Trophoblast cell (in vitro differentiated cells and primary cell): ENCODE measurements around the gene FLT3.

Experiments
- DNase-seq, 2 donors: peaks; one replicate each; pipeline ENCODE4 v3.0.0-alpha.2; 2016
- H2AFZ ChIP-seq: 2 replicates; pipeline ENCODE4 v1.6.1; 2013; ENCODE audit warnings: low read length, moderate library complexity, mild to moderate bottlenecking; ENCODE audit not compliant: insufficient read depth, poor library complexity
- H2AK5ac ChIP-seq: 2 replicates; pipeline ENCODE4 v1.6.1; 2013; ENCODE audit warnings: mild to moderate bottlenecking, low read length
- H2BK120ac ChIP-seq: 2 replicates; pipeline ENCODE4 v1.6.1; 2013; ENCODE audit warnings: low read length, mild to moderate bottlenecking, moderate library complexity; ENCODE audit not compliant: insufficient read depth, poor library complexity
- H2BK12ac ChIP-seq: 2 replicates; pipeline ENCODE4 v1.6.1; 2013; ENCODE audit warnings: mild to moderate bottlenecking, low read length, moderate library complexity
- H2BK5ac ChIP-seq: 2 replicates; pipeline ENCODE4 v1.6.1; 2013; ENCODE audit warnings: low read length, low read depth, moderate library complexity, mild to moderate bottlenecking; ENCODE audit not compliant: poor library complexity
- H3K14ac ChIP-seq: 2 replicates; pipeline ENCODE4 v1.6.1; 2013; ENCODE audit warnings: mild to moderate bottlenecking, low read length
- H3K18ac ChIP-seq: 2 replicates; pipeline ENCODE4 v1.6.1; 2013; ENCODE audit warnings: mild to moderate bottlenecking, low read length
- H3K23ac ChIP-seq: 2 replicates; pipeline ENCODE4 v1.6.1; 2013; ENCODE audit warnings: low read length
- H3K27ac ChIP-seq: 2 replicates; pipeline ENCODE4 v1.5.1; 2013; ENCODE audit warnings: low read depth, mild to moderate bottlenecking, inconsistent platforms, low read length, moderate library complexity
- H3K27me3 ChIP-seq: 2 replicates; pipeline ENCODE4 v1.6.1; 2013; ENCODE audit warnings: inconsistent platforms, mild to moderate bottlenecking, low read length, moderate library complexity; ENCODE audit not compliant: insufficient read depth
- H3K36me3 ChIP-seq, 2 experiments: 1 replicate in 1 of 2; 2 replicates in 1 of 2; pipeline ENCODE4 v1.6.1; 2013; ENCODE audit warnings: low read length in 2 of 2, mild to moderate bottlenecking in 2 of 2, moderate library complexity in 1 of 2; ENCODE audit not compliant: insufficient read depth in 2 of 2, control insufficient read depth in 1 of 2
- H3K4ac ChIP-seq: 2 replicates; pipeline ENCODE4 v1.6.1; 2013; ENCODE audit warnings: low read depth, mild to moderate bottlenecking, low read length, moderate library complexity
- H3K4me1 ChIP-seq, 2 experiments: 1 replicate in 1 of 2; 2 replicates in 1 of 2; pipeline ENCODE4 v1.6.1; 2013; ENCODE audit warnings: low read length in 2 of 2, mild to moderate bottlenecking in 2 of 2, moderate library complexity in 1 of 2; ENCODE audit not compliant: insufficient read depth in 2 of 2, control insufficient read depth in 1 of 2
- H3K4me2 ChIP-seq: 2 replicates; pipeline ENCODE4 v1.6.1; 2013; ENCODE audit warnings: inconsistent platforms, mild to moderate bottlenecking, low read length, moderate library complexity
- H3K4me3 ChIP-seq: 2 replicates; pipeline ENCODE4 v1.5.1; 2013; ENCODE audit warnings: mild to moderate bottlenecking, low read depth, low read length, inconsistent platforms
- H3K79me1 ChIP-seq: one replicate; pipeline ENCODE4 v1.6.1; 2013; ENCODE audit warnings: low read length
- H3K79me2 ChIP-seq: 2 replicates; pipeline ENCODE4 v1.6.1; 2013; ENCODE audit warnings: low read length, mild to moderate bottlenecking; ENCODE audit not compliant: control insufficient read depth, insufficient read depth, poor library complexity
- H3K9ac ChIP-seq: 2 replicates; pipeline ENCODE4 v1.6.1; 2013; ENCODE audit warnings: mild to moderate bottlenecking, low read length
- H3K9me3 ChIP-seq: 2 replicates; pipeline ENCODE4 v1.6.1; 2013; ENCODE audit warnings: low read depth, mild to moderate bottlenecking, control low read depth, inconsistent platforms, low read length; ENCODE audit not compliant: insufficient read depth
- H4K12ac ChIP-seq: 2 replicates; pipeline ENCODE4 v1.6.1; 2013; ENCODE audit warnings: low read depth, mild to moderate bottlenecking, low read length, moderate library complexity
- H4K8ac ChIP-seq: 2 replicates; pipeline ENCODE4 v1.6.1; 2013; ENCODE audit warnings: low read depth, mild to moderate bottlenecking, low read length, moderate library complexity
- H4K91ac ChIP-seq: one replicate; pipeline ENCODE4 v1.6.1; 2013; ENCODE audit warnings: low read depth, mild to moderate bottlenecking, low read length, moderate library complexity
- WGBS: extraction: QIAGEN DNeasy Blood & Tissue Kit; methylation state at CpG from one replicate; pipeline ENCODE4 v1.1.7; 2013; ENCODE audit warnings: missing lambda C conversion rate; ENCODE audit not compliant: insufficient read length, insufficient coverage; ENCODE audit errors: extremely low coverage; 5-methylcytosine and 5-hydroxymethylcytosine counted together

The FLT3 gene

DNA sequence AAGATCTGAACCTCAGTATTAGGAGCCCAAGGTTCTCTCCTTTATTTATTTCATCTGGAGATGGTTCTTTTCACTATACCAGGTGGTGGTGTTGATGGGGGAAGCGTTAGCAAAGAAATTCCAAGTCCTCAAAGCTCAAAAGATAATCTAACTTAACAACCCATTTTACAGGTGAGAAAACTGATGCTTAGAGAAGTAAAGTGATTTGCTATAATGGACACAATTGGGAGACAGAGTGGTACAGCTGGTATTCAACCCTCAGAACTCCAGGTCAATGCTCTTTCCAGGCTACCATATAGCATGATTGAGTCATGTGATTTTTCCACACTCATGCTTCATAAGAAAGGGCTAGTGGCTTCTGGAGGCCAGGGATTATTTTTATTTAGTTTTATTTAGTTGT, 86.9 kb downstream of the FLT3 start:
- H4K8ac ChIP-seq, result no peak overlapping the region
- H3K27me3 ChIP-seq, result no peaks in the 10 kb centered on the region
- no peak overlapping the region for H2AFZ ChIP-seq
- H3K4me2 ChIP-seq, result no peak overlapping the region
- H3K18ac ChIP-seq, result no peak overlapping the region
- no peaks in the 10 kb centered on the region for H3K79me2 ChIP-seq
- no peak overlapping the region for H3K27ac ChIP-seq
- H2BK120ac ChIP-seq, result no peak overlapping the region
- no peaks in the 10 kb centered on the region for H3K79me1 ChIP-seq
- H3K4ac ChIP-seq, result no peak overlapping the region
- H3K9me3 ChIP-seq, result no peaks in the 10 kb centered on the region
- H2AK5ac ChIP-seq, result no peak overlapping the region
- no peak overlapping the region for H3K14ac ChIP-seq
- H4K12ac ChIP-seq, result no peak overlapping the region
- H4K91ac ChIP-seq, result no peak overlapping the region
- H3K4me3 ChIP-seq, result no peak overlapping the region
- H2BK5ac ChIP-seq, result no peak overlapping the region
- no CpG with 5 or more reads among the region's 1 CpG for WGBS
- H3K36me3 ChIP-seq, result no peaks in the 10 kb centered on the region
- H3K23ac ChIP-seq, result no peak overlapping the region
- H2BK12ac ChIP-seq, result no peak overlapping the region
- DNase-seq, result no peak
- no peak overlapping the region for H3K9ac ChIP-seq
- H3K4me1 ChIP-seq, result no peaks in the 10 kb centered on the region

DNA sequence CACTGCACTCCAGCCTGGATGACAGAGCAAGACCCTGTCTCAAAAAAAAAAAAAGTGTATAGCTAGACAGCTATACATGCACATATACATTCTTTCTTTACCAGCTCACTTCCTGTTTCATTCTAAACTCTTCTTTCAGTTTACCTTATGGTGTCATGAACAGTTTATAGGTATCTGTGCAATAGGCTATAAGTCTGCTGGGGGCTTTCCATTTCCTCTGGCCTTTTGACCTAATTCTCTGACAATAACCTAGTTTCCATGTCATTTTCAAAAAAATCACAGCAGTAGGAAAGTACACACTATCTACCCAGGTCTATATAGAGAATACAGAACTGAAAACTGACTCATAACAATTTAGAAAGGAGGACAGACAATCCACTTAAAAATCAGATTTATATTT, 87.5 kb downstream of the FLT3 start:
- H4K12ac ChIP-seq, result no peak overlapping the region

DNA sequence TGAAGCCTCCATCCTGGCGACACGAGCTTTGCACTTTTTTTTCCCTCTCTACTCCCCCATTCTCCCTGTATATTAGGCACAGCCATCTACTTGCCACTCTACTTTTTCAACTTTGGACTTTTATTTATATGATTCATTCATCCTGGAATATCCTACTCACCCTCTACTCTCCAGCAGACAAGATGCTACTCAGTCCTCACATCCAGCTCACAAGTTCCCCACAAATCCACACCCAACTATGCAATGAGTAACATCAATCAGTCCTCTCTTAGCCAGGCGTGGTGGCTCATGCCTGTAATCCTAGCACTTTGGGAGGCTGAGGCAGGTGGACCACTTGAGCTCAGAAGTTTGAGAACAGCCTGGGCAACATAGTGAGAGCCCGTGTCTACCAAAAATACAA, 88.0 kb downstream of the FLT3 start:
- WGBS, result no CpG with 5 or more reads among the region's 4 CpGs

More for the DNA sequence above, 87.5 kb downstream of the FLT3 start:
- no peaks in the 10 kb centered on the region for H3K4me1 ChIP-seq
- H3K36me3 ChIP-seq, result no peaks in the 10 kb centered on the region
- H3K4me3 ChIP-seq, result no peak overlapping the region
- no peak overlapping the region for H3K4ac ChIP-seq
- H3K27me3 ChIP-seq, result no peaks in the 10 kb centered on the region
- H3K14ac ChIP-seq, result no peak overlapping the region
- H3K79me2 ChIP-seq, result no peaks in the 10 kb centered on the region
- no peak overlapping the region for H3K23ac ChIP-seq
- no peak for DNase-seq
- H2BK12ac ChIP-seq, result no peak overlapping the region
- H3K79me1 ChIP-seq, result no peaks in the 10 kb centered on the region
- no peaks in the 10 kb centered on the region for H3K9me3 ChIP-seq
- H2AK5ac ChIP-seq, result no peak overlapping the region
- no peak overlapping the region for H2BK120ac ChIP-seq
- no peak overlapping the region for H3K18ac ChIP-seq
- H2AFZ ChIP-seq, result no peak overlapping the region
- H3K27ac ChIP-seq, result no peak overlapping the region
- H2BK5ac ChIP-seq, result no peak overlapping the region
- H3K4me2 ChIP-seq, result no peak overlapping the region
- no peak overlapping the region for H4K8ac ChIP-seq
- H3K9ac ChIP-seq, result no peak overlapping the region
- H4K91ac ChIP-seq, result no peak overlapping the region

DNA sequence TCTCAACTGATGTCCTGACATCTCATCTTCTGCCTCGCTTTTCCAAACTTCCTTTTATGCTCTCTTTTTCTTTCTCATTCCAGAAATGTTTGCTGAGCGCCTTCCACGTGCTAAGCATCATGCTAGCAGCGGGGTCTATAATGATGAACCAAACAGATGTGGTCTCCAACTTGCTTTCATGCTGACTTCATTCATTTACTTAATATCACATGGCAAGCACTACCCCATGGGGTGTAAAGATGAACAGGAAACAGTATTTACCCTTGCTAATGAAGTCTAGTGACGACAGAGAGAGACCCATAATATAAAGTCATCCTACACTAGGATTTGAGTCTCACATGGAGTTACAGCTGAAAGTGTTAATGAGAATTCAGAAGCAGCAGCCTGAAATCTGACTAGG, 90.3 kb downstream of the FLT3 start:
- Histone ChIP-seq H3K18ac (no peak overlapping the region), H4K12ac (no peak overlapping the region), H3K9ac (no peak overlapping the region), H4K8ac (no peak overlapping the region), H2BK12ac (no peak overlapping the region), H3K36me3 (no peaks in the 10 kb centered on the region), H3K4me3 (no peak overlapping the region), H3K23ac (no peak overlapping the region), H3K14ac (no peak overlapping the region), H4K91ac (no peak overlapping the region), H3K4me1 (no peaks in the 10 kb centered on the region), H3K4ac (no peak overlapping the region), H3K79me2 (no peaks in the 10 kb centered on the region), H3K27ac (no peak overlapping the region), H2AK5ac (no peak overlapping the region), H2BK5ac (no peak overlapping the region), H2AFZ (no peak overlapping the region), H3K79me1 (no peaks in the 10 kb centered on the region), H3K27me3 (no peaks in the 10 kb centered on the region), H3K9me3 (no peaks in the 10 kb centered on the region), H3K4me2 (no peak overlapping the region), H2BK120ac (no peak overlapping the region)
- DNase-seq, result no peak
- WGBS, result no CpG with 5 or more reads among the region's 5 CpGs

More for the DNA sequence above, 88.0 kb downstream of the FLT3 start:
- Histone ChIP-seq H3K14ac (no peak overlapping the region), H3K23ac (no peak overlapping the region), H3K9me3 (no peaks in the 10 kb centered on the region), H3K36me3 (no peaks in the 10 kb centered on the region), H2BK12ac (no peak overlapping the region), H2BK5ac (no peak overlapping the region), H3K4me3 (no peak overlapping the region), H3K4ac (no peak overlapping the region), H3K18ac (no peak overlapping the region), H3K27ac (no peak overlapping the region), H4K91ac (no peak overlapping the region), H3K4me2 (no peak overlapping the region), H3K27me3 (no peaks in the 10 kb centered on the region), H4K8ac (no peak overlapping the region), H2BK120ac (no peak overlapping the region), H2AFZ (no peak overlapping the region), H2AK5ac (no peak overlapping the region), H4K12ac (no peak overlapping the region), H3K79me1 (no peaks in the 10 kb centered on the region), H3K4me1 (no peaks in the 10 kb centered on the region), H3K9ac (no peak overlapping the region), H3K79me2 (no peaks in the 10 kb centered on the region)
- no peak for DNase-seq
